Lung (tissue), 12 donors: ENCODE measurements around the gene ISM2. TPM values are rescaled to one million over a fixed set of nuclear protein-coding genes. Genes with fewer than 3 reads are reported as not detected.
"Not testable (repeated sequence)": the region's sequence is repeated elsewhere in the genome, so short reads cannot be mapped to it uniquely, and the experiment has no call there.

Experiments
- ATAC-seq: fragments of 200-7000 bp; cut with Tn5 transposase; one replicate; pipeline ENCODE4 v1.9.1; 2020; ENCODE audit warnings: moderate number of reproducible peaks; ENCODE audit not compliant: insufficient read depth, low FRiP score
- DNase-seq, 3 donors: peaks; one replicate each; pipeline ENCODE4 v3.0.0-alpha.2; 2013 to 2017
- H3K27ac ChIP-seq, 2 donors: one replicate each; pipeline ENCODE4 v1.5.1; 2013; ENCODE audit warnings: mild to moderate bottlenecking in 2 of 2, moderate library complexity in 2 of 2, control low read depth in 1 of 2, inconsistent platforms in 1 of 2, low read depth in 1 of 2, low read length in 1 of 2
- H3K27me3 ChIP-seq, 3 donors: one replicate each; pipeline ENCODE4 v1.5.1; 2013; ENCODE audit warnings: low read length in 2 of 3; ENCODE audit not compliant: control insufficient read depth in 3 of 3, insufficient read depth in 3 of 3
- H3K36me3 ChIP-seq, 4 donors: one replicate each; pipeline ENCODE4 v1.5.1; 2013; ENCODE audit warnings: low read length in 4 of 4, mild to moderate bottlenecking in 1 of 4, moderate library complexity in 1 of 4; ENCODE audit not compliant: control insufficient read depth in 4 of 4, insufficient read depth in 4 of 4
- H3K4me1 ChIP-seq, 5 donors: one replicate each; pipeline ENCODE4 v1.5.1; 2013; ENCODE audit warnings: low read length in 5 of 5, mild to moderate bottlenecking in 2 of 5, moderate library complexity in 1 of 5; ENCODE audit not compliant: control insufficient read depth in 5 of 5, insufficient read depth in 5 of 5
- H3K4me3 ChIP-seq: one replicate; pipeline ENCODE4 v1.5.1; 2013; ENCODE audit warnings: mild to moderate bottlenecking, control low read depth, moderate library complexity
- H3K9ac ChIP-seq, 2 donors: one replicate each; pipeline ENCODE4 v1.5.1; 2013; ENCODE audit warnings: low read length in 2 of 2, control low read depth in 1 of 2; ENCODE audit not compliant: insufficient read depth in 1 of 2
- H3K9me3 ChIP-seq, 4 donors: one replicate each; pipeline ENCODE4 v1.5.1; 2013; ENCODE audit warnings: low read length in 3 of 4, mild to moderate bottlenecking in 1 of 4, moderate library complexity in 1 of 4; ENCODE audit not compliant: control insufficient read depth in 4 of 4, insufficient read depth in 3 of 4
- CTCF ChIP-seq: IDR thresholded peaks from 2 replicates; pipeline ENCODE4 v1.5.1; 2012; ENCODE audit warnings: mild to moderate bottlenecking; ENCODE audit errors: control extremely low read depth, extremely low read depth
- WGBS, 2 donors: extraction: QIAGEN DNeasy Blood & Tissue Kit; methylation state at CpG; one replicate each; pipeline ENCODE4 v1.1.7; 2013; 5-methylcytosine and 5-hydroxymethylcytosine counted together
- polyA plus RNA-seq, 2 donors: library from polyadenylated mRNA; stranded (reverse); fragments of 200-250 nt; gene quantifications; one replicate each; pipeline ENCODE4 v1.2.1, GENCODE V29; 2013
- total RNA-seq, 2 donors: library from RNA; depleted of rRNA in 1 of 2; stranded (reverse); fragments of >200 nt in 1 of 2; gene quantifications; one replicate each; pipeline ENCODE4 v1.2.1, GENCODE V29; 2014 to 2021
- donor health status: control.
- donor health status: control.
- donor health status: Bipolar disorder and iron deficiency.
- donor health status: healthy.
- donor health status: DM: yes; HTN: yes; CAD: no.

The ISM2 gene
- total and polyA plus RNA-seq, 4 donors: 0.02 TPM; not detected in 3

DNA sequence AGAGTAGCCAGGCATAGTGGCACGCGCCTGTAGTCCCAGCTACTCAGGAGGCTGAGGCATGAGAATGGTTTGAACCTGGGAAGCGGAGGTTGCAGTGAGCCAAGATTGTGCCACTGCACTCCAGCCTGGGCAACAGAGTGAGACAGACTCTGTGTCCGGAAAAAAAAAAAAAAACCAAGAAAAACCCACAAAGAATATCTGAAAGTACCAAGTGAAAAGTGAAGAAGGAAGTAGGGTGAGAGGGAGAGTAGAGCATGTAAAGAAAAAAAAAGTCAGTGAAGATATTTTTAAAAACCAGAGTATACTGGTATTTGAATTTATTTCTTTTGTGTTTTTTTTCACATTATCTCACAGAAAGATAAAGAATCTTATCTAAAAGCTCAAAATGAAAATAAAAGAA, 43.3 kb upstream of the ISM2 start:
- Histone ChIP-seq H3K4me3 (no peak overlapping the region), H3K9me3 (no peaks in the 10 kb centered on the region), H3K27ac (no peak overlapping the region), H3K4me1 (peaks cover 0 to 13% (median 0%) of the 10 kb centered on the region in 5 donors), H3K36me3 (peaks cover 0 to 5% (median 2%) of the 10 kb centered on the region in 4 donors), H3K27me3 (no peaks in the 10 kb centered on the region), H3K9ac (no peak overlapping the region)
- 64 to 79% methylated on average over 4 of the region's 4 CpGs for WGBS, 2 donors
- ATAC-seq (no peak), DNase-seq (no peak)
- TF ChIP-seq CTCF: no peak

DNA sequence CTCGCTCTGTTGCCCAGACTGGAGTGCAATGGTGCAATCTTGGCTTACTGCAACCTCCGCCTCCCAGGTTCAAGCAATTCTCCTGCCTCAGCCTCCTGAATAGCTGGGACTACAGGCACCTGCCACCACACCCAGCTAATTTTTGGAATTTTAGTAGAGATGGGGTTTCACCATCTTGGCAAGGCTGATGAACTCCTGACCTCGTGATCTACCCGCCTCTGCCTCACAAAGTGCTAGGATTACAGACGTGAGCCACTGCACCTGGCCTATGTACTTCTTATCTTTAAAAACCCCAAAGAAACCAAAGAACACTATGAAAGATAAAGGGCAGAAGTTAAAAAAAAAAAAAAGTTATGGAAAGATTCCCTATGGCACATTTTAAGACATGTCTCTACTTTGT, 38.3 kb upstream of the ISM2 start:
- not testable (repeated sequence) for H3K9ac ChIP-seq, H3K4me1 ChIP-seq, ATAC-seq, DNase-seq, H3K36me3 ChIP-seq, H3K4me3 ChIP-seq, H3K27me3 ChIP-seq, H3K9me3 ChIP-seq, H3K27ac ChIP-seq
- 79 to 91% methylated on average over 5 of the region's 5 CpGs for WGBS, 2 donors

- Histone ChIP-seq H3K9me3 (no peaks in the 10 kb centered on the region), H3K9ac (no peak overlapping the region), H3K27me3 (no peaks in the 10 kb centered on the region), H3K4me1 (peaks cover 0 to 1% (median 0%) of the 10 kb centered on the region in 5 donors), H3K4me3 (no peak overlapping the region), H3K36me3 (peaks cover 0 to 5% (median 2%) of the 10 kb centered on the region in 4 donors), H3K27ac (no peak overlapping the region)
- TF ChIP-seq CTCF: no peak
- DNase-seq (no peak), ATAC-seq (no peak)
Observed at GRCh38 chr14:77531071-77531470, 32.5 kb upstream of the ISM2 start.

DNA sequence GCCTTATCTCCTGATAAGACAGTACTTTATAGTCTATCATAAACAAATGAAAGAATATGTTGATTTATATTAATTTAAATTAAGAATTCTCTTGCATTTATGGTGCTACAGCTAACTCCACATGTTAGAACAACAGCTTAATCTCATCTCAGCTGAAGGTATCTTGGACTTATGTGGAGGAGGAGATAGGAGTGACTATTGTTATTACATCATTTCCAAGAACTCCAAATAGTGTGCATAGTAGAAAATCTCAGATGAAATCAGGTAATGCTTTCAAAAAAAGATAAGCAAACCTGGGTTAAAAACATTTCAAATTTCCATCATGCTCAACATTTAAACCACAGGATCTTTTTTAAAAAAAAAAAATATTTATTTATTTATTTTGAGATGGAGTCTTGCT, 31.3 kb upstream of the ISM2 start:
- H3K36me3 ChIP-seq: peaks cover 0 to 3% (median 0%) of the 10 kb centered on the region in 4 donors
- DNase-seq (no peak), ATAC-seq (no peak)
- no peak overlapping the region for H3K27ac ChIP-seq
- no peaks in the 10 kb centered on the region for H3K9me3 ChIP-seq
- H3K4me1 ChIP-seq: peaks cover 0 to 3% (median 0%) of the 10 kb centered on the region in 5 donors
- no peaks in the 10 kb centered on the region for H3K27me3 ChIP-seq
- no peak overlapping the region for H3K9ac ChIP-seq
- H3K4me3 ChIP-seq: no peak overlapping the region
- no peak for TF ChIP-seq CTCF
